ENCODE results near the gene AP1G1.

DNA sequence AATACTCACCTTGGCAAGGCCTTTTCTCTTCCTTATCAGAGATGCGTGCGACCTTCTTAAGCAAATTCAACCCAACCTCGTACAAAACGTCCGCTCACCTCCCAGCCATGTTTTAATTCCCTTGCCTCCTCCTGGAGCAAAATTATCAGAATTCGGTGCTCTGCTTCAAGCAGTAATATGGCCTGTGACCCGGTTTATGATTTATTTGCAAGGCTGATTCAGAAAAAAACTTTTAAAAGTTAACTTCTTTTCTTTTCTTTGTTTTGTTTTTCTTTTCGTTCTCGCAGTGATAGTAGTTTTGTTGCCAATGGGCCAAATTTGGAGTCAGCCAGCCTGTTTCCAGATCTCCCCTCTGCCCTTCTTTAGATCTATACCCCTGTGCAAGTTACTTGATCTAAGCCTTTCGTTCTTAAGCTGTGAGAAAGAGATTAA lies 84.3 kb downstream of the AP1G1 start, which contains the start of gene PHLPP2:
- TF ChIP-seq, protein P1, sequence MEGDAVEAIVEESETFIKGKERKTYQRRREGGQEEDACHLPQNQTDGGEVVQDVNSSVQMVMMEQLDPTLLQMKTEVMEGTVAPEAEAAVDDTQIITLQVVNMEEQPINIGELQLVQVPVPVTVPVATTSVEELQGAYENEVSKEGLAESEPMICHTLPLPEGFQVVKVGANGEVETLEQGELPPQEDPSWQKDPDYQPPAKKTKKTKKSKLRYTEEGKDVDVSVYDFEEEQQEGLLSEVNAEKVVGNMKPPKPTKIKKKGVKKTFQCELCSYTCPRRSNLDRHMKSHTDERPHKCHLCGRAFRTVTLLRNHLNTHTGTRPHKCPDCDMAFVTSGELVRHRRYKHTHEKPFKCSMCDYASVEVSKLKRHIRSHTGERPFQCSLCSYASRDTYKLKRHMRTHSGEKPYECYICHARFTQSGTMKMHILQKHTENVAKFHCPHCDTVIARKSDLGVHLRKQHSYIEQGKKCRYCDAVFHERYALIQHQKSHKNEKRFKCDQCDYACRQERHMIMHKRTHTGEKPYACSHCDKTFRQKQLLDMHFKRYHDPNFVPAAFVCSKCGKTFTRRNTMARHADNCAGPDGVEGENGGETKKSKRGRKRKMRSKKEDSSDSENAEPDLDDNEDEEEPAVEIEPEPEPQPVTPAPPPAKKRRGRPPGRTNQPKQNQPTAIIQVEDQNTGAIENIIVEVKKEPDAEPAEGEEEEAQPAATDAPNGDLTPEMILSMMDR (IDR thresholded peaks at IDR 0.05), result no peak
- no peak for TF ChIP-seq POLR2A (IDR thresholded peaks at IDR 0.05)

Measured in right lobe of liver (tissue), 4 donors.